D721Med (cell line): ENCODE measurements around the gene ACYP2.
"Not testable (repeated sequence)": the region's sequence is repeated elsewhere in the genome, so short reads cannot be mapped to it uniquely, and the experiment has no call there.

Source experiments
- DNase-seq: peaks from one replicate; pipeline ENCODE4 v3.0.0; 2011; ENCODE audit warnings: low spot score; ENCODE audit not compliant: insufficient read length
- FAIRE-seq: peaks from 2 replicates; lab custom pipeline; 2011; peaks lifted over from hg19 to GRCh38; lab: Jason Lieb, UNC
- TF ChIP-seq, protein P1 (sequence below): IDR thresholded peaks from 2 replicates; pipeline ENCODE4 v1.5.1; 2012; ENCODE audit warnings: mild to moderate bottlenecking, control low read depth; ENCODE audit not compliant: insufficient read depth; ENCODE audit errors: missing control alignments

Gene ACYP2

DNA sequence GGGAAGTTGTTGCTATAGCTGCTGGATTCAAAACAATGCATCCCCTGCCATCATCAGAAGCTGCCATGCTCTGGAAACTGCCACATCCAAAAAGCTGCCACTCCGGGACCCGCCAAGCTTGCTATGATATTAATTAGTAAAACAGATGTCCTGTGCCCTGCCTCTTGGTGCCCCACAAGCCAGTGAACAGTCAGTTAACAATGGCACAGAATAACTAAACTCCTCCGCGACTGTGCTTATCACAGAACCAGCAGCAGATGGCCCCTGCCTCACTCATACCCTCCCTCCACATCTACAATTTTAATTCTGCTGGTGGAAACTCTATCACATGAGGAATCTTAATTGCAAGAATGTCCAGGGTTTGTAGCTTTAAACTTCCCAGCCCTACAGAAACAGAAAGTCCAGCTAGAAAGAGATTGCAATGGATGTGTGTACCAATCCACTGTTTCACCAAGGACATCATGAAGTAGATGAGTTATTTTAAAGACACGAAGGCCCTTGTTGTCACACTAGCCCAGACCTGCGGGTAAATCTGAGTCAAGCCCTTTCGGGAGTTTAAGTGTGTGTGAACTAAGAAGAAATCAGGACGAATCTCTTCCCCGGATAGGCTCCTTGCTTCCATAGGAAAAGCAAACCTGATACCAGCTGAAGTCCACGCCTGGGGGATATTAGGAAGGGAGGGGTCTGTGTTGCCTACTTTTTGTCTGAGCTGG lies 7.4 kb upstream of the ACYP2 start:
- FAIRE-seq, result no peak
- TF ChIP-seq, protein P1, sequence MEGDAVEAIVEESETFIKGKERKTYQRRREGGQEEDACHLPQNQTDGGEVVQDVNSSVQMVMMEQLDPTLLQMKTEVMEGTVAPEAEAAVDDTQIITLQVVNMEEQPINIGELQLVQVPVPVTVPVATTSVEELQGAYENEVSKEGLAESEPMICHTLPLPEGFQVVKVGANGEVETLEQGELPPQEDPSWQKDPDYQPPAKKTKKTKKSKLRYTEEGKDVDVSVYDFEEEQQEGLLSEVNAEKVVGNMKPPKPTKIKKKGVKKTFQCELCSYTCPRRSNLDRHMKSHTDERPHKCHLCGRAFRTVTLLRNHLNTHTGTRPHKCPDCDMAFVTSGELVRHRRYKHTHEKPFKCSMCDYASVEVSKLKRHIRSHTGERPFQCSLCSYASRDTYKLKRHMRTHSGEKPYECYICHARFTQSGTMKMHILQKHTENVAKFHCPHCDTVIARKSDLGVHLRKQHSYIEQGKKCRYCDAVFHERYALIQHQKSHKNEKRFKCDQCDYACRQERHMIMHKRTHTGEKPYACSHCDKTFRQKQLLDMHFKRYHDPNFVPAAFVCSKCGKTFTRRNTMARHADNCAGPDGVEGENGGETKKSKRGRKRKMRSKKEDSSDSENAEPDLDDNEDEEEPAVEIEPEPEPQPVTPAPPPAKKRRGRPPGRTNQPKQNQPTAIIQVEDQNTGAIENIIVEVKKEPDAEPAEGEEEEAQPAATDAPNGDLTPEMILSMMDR, result no peak
- DNase-seq, result no peak

DNA sequence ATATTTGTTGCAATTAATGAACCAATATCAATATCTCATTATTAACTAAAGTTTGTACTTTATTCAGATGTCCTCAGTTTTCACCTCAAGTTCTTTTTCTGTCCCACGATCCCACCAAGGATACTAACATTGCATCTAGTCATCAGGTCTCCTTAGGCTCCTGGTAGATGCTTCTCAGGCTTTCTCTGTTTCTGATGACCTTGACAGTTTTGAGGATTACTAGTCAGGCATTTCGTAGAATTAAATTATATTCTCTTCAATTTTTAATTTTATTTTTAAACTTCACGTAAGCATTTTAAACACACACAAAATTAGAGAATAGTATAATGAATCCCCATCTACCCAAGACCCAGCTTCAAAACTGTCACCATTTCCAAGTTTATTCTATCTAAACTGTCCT lies 5.6 kb upstream of the ACYP2 start:
- FAIRE-seq (no peak), DNase-seq (no peak)
- TF ChIP-seq, protein P1, result no peak

DNA sequence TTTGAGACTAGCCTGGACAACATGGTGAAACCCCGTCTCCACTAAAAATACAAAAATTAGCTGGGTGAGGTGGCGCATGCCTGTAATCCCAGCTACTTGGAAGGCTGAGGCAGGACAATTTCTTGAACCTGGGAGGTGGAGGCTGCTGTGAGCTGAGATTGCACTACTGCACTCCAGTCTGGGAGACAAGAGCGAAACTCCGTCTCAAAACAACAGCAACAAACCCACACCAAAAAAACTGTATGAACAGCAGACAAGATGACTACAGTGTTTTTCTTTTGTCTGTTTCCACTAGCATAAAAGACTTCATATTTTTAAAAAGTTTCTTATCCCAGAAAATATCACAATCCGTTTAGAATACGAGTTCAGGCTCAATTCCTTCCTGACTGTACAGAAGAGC lies 936 bp upstream of the ACYP2 start:
- DNase-seq, FAIRE-seq: not testable (repeated sequence)

- TF ChIP-seq, protein P1, result no peak
- no peak for DNase-seq
- FAIRE-seq, result no peak
Measured at GRCh38 chr2:54114936-54115283, 505 bp upstream of the ACYP2 start.

- FAIRE-seq, DNase-seq: not testable (repeated sequence)
Measured at GRCh38 chr2:54116598-54116997, 1.2 kb downstream of the ACYP2 start.

DNA sequence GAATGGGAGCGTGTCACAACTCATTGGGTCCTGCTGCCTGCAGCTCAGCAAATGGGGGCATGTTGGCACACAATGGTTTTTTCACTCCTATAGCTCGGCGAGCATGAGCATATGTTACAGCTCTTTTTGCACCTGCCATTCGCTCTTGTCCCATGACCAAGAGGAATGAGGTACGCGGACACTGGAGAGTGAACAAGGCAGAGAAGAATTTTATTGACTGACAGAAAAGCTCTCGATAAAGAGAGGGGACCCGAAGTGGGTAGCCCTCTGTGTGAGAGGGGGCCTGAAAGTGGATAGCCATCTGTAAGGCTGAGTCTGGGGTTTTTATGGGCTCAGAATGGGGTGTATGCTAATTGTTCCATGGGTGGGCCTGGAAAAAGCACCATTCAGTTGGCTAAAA lies 5.5 kb downstream of the ACYP2 start:
- TF ChIP-seq, protein P1, result no peak
- DNase-seq (no peak), FAIRE-seq (no peak)

- TF ChIP-seq, protein P1, result no peak
- DNase-seq, result no peak
- FAIRE-seq, result no peak
Measured at GRCh38 chr2:54122171-54122935, 6.9 kb downstream of the ACYP2 start.

DNA sequence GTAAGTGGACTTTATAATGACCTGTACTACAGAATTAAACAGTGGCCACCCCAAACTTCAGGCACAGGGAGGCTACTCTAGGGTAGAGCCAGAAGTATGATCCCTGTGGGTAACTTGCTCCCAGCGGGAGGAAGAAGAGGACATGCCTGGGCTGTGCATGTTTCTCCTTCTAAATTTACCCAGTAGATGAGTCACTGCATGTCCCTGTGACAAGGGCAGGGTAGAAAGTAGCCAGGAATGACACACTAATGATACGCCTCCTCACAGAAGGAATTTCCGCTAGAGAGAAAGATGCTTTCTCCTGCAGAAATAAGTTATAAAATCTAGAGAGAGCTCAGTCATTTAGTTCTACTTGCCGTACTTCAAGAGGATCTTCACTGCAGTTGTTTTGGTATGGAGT lies 7.5 kb downstream of the ACYP2 start:
- FAIRE-seq (no peak), DNase-seq (no peak)
- TF ChIP-seq, protein P1, result no peak

GRCh38 chr2:54127174-54127573 lies 11.8 kb downstream of the ACYP2 start:
- FAIRE-seq, DNase-seq: not testable (repeated sequence)
